GM18507 (cell line): ENCODE results near the gene CHRNA5.
A peak's percentile ranks its signal among the peaks of the same experiment; 100 is the strongest.

ENCODE experiments used
- DNase-seq: peaks from one replicate; pipeline ENCODE4 v3.0.0; 2011; ENCODE audit warnings: low read depth; ENCODE audit not compliant: insufficient read length; ENCODE audit errors: extremely low spot score
- FAIRE-seq: peaks from 2 replicates; lab custom pipeline; 2011; peaks lifted over from hg19 to GRCh38; lab: Jason Lieb, UNC

Gene CHRNA5

GRCh38 chr15:78634210-78635145 is 69.2 kb downstream of the CHRNA5 start:
- no peak for DNase-seq
- no peak for FAIRE-seq

GRCh38 chr15:78635346-78635745 is 70.0 kb downstream of the CHRNA5 start:
- DNase-seq (no peak), FAIRE-seq (no peak)

- DNase-seq (no peak), FAIRE-seq (no peak)
These were observed 71.1 kb downstream of the CHRNA5 start for GRCh38 chr15:78636378-78636859.

GRCh38 chr15:78637776-78638435 is 72.6 kb downstream of the CHRNA5 start:
- FAIRE-seq (no peak), DNase-seq (no peak)

DNA sequence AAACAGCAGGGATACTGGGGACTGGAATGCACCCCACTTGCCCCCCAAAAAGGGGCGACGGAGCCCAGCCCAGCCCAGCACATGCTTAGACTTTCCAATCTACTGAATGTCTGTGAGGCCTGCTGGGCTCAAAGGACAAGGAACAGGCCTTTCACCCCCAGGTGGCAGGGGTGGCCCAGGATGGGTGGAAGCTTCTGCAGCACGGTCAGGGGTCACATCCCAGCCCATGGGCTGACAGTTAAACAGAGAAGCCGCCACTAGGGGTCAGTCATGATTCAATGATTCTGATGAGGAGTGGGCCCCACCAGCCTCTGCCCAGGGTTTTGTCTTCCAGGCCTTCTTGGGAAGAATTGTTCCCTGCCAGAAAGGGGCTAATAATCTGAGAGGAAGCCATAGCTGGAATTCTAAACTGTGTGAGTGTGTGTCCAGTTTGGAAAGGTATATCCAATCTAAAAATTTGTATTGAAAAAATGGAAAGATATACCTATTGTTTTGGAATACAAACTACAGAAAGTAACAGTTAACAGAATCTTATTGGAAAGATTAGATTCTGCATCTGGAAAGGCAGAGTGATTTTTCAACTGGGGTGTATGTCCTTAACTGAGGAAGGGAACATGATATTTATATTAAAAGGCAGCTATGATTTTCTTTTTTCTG is 73.5 kb downstream of the CHRNA5 start:
- DNase-seq = no peak
- FAIRE-seq = peak; percentile 71

DNA sequence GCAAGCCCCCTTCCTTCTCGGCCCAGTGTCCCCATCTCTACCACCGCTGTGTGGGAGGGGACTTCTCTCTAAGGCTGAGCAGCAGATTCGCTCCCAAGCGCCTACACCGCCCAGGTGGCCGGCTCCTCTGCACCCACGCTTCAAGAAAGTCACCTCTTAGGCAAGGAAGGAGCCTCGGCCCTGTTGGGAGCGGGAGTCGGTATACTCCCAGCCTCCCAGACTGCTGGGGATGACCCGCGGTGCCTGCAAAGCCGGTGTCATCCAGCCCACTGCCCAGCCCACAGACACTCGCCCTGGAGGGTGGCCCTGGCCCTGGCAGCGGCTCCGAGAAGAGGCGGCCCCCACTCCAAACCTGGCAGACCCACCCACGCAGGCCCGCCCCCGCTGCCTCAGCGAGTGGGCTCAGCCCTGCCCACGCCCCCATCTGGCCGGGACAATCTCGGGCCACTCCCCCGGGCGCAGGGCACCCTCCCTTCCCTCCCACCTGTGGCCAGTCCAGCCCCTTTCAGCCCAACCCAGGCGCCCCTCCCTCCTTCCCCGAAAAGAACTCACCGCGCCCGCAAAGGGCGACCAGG is 75.3 kb downstream of the CHRNA5 start:
- no peak for FAIRE-seq
- DNase-seq = no peak

DNA sequence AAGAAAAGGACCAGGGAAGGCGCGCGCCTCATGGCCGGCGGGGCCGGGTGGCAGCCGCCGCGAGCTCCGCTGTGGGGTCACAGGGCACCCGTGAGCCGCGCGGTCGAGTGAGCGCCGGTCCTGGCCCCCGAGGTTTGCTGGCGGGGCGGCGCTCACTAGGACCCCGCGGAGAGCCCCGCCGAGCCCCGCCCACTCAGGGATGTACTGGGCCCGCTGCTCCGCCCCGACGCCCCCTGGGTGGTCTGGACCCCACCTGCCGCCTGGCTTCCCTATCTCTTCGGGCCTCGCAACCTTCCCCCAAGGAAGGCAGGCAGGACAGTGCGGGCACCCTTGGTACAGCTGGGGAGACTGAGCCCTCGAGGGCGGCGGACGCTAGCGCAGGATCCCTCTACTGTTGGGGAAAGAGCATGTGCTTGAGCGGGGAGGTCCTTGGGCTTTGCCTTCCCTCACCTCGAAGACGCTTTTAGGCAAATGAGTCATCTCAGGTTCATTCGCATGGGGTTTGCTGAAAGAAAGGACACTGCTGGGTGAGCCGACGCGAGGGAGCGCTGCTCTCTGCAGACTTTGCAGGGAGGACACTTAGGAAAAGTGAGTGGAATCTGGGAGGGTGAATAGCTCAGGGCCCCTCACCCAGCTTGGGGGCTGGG is 75.9 kb downstream of the CHRNA5 start, which contains the start of gene CHRNB4:
CHRNB4 (minus strand) TSS at position 109 of the 647 bp plus-strand sequence; CDS start at position 32, 77 bp downstream.
- DNase-seq (no peak), FAIRE-seq (no peak)

DNA sequence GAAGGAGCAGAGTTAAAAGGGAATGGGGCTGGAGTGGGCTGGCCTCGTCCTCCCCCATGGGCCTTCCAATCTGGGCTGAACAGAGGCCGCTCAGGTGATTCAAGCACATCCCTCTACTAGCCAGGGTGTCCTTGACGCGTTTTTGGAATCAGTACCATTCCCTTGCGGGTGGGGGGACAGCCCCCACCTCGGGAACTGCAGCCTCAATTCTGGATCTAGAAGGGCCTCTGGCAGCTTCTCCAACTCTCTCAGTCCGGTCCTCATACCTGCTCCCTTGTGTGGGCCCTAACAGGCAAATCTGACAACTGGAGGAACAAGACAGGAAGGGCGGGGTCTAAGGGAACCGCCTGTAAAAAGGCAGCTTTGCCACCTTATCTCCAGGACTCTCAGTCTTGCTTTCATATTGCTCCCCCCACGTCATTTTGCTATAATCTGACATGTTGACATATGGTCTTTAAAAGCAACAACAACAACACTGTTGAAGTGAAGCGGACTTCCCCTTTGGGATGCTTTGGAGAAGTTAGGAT is 76.5 kb downstream of the CHRNA5 start:
- FAIRE-seq = no peak
- DNase-seq = no peak

DNA sequence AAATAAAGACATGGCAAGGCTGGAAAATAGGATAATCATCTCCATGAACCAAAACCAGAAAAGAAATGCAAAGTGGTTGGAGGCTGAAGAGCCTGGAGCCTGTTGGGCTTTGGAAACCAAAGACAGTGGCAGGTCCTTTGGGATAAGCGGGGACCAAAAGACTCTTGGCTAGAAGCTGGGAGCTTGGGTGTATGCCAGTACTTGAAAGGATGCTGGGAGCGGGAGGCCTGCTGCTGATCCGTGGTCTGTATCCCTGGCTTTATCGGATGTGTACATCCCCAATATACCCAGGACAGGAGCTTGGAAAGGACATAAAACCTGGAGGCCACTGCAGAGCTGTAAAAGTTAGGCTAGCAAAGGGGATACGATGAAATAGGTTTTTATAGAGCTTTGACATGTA is 77.0 kb downstream of the CHRNA5 start:
- DNase-seq (no peak), FAIRE-seq (no peak)
